GM12892 (cell line): ENCODE data around the gene MX1.

ENCODE experiments used
- POLR2A ChIP-seq: IDR thresholded peaks from 2 replicates; pipeline ENCODE4 v1.6.1; 2011; ENCODE audit warnings: low read depth, low read length, control low read depth
- TAF1 ChIP-seq: IDR thresholded peaks from 2 replicates; pipeline ENCODE4 v1.6.1; 2011; ENCODE audit warnings: low read depth, mild to moderate bottlenecking, control low read depth, low read length, borderline replicate concordance

DNA sequence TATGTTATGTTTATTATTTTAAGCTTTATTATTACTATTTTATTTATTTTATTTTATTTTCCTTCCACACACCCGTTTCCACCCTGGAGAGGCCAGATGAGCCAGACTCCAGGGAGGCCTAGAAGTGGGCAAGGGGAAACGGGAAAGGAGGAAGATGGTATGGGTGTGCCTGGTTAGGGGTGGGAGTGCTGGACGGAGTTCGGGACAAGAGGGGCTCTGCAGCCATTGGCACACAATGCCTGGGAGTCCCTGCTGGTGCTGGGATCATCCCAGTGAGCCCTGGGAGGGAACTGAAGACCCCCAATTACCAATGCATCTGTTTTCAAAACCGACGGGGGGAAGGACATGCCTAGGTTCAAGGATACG is 468 bp upstream of the MX1 start:
- TF ChIP-seq POLR2A (no peak), TAF1 (no peak)
